Renal cortical epithelial cell (primary cell): ENCODE data around the gene SMG1. TPM values are rescaled to one million over a fixed set of nuclear protein-coding genes. Genes with fewer than 3 reads are reported as not detected.
"Not testable (repeated sequence)": the region's sequence is repeated elsewhere in the genome, so short reads cannot be mapped to it uniquely, and the experiment has no call there.

Source experiments
- DNase-seq: peaks from one replicate; pipeline ENCODE4 v3.0.0-alpha.2; 2011; ENCODE audit warnings: low read depth
- total RNA-seq: library from RNA; depleted of rRNA; stranded (reverse); fragments of >200 nt; gene quantifications from 2 replicates; pipeline ENCODE4 v1.2.3, GENCODE V29; 2014

The SMG1 gene
- total RNA-seq: 60.3 and 135 TPM in 2 replicates

DNA sequence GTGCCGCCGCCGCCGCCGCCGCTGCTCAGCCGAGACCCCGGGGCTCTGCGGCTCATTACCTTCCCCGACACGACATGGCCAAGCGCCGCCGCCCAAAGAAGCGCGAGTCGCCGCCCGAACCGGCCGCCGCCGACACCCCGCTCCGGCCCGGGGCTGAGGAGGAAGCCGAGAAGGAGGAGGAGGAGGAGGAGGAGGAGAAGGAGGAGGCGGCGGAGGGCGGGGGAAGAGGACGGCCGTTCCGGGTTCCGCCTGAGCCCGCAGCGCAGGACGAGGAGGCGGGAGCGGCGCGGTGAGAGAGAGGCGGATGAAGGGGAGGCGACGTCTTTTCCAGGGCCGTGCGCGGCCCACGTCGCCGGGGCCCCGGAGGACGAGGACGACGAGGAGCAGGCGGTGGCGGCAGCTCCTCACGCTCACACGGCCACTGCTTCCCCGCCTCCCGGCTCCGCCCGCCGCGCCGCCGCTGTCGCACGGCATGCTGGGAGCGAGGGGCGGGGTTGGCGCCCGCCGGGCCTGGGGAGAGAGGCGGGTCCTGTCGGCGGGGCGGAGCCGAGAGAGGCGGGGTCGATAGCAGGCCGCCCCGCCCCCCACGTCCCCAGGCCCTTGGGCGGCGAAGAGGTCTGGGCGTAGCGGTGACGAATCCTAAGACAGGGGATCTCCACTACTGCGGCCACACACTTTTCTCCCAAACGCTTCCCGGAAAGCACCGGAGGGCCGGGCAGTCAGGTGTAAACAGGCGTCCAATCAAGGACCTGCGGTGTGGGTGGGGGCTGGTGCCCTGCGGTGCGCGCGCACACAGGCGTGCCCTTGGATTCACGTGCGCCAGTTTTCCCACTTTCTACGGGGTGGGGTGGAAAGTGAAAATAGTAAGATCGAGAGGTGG lies at the start of gene SMG1:
SMG1 (minus strand) TSS at position 423 of the 880 bp plus-strand sequence; CDS start at position 56, 367 bp downstream.
- peak; percentile 97 for DNase-seq

DNA sequence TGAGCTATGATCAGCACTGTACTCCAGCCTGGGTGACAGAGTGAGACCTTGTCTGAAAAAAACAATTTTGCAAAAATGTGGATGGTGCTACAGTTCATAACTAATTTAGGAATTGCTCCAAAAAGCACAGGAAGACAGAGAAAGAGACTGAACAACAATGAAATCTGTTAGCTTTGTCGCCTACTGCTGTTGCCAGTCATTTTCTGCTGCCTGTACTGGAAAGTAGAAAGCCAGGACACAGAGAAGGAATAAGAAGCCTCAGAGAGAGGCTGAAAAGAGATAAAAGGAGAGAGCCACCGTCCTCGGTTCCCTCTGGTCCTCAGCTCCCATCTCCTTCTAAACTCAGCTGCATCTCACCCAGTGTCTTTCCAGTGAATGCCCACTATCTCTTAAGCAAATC lies 48.9 kb upstream of the SMG1 start:
- DNase-seq: no peak

GRCh38 chr16:18969855-18970240 lies 43.6 kb upstream of the SMG1 start:
- no peak for DNase-seq

GRCh38 chr16:18969050-18969854 lies 43.0 kb upstream of the SMG1 start:
- peak; percentile 42 for DNase-seq

DNA sequence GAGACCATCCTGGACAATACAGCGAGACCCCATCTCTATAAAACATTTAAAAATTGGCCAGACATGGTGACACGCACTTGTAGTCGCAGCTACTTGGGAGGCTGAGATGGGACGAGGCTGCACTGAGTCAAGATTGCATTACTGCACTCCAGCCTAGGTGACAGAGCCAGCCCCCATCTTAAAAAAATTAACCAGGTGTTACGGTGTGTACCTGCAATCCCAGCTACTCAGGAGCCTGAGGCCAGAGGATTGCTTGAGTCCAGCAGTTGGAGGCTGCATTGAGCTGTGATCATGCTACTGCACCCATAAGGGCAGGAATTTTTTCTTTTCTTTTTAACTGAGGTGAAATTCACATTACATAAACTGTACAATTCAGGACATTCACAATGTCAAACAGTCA lies 40.6 kb upstream of the SMG1 start:
- DNase-seq: no peak

GRCh38 chr16:18965555-18965954 lies 39.3 kb upstream of the SMG1 start:
- no peak for DNase-seq

DNA sequence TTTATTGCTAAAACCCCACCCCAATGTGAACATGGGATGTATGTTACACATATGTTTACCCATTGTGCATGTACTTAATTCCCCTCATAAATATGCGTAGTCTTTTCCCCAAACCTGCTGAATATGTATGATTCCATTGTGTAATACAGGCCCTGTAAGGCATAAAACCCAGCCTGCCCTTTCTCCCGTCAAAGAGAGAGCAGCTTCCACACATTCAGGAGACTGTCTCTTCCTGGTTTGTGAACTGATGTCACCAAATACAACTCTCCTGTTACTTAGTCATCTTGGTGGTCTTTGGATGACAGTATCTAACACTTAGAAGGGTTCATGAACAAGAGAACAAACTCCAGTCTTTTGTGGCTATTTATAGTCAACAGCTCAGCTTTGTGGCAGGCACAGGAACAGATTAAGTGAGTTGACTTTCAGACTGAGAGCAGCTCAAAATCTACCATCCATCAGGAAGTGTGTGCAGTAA lies 32.9 kb upstream of the SMG1 start:
- DNase-seq: peak; percentile 24

DNA sequence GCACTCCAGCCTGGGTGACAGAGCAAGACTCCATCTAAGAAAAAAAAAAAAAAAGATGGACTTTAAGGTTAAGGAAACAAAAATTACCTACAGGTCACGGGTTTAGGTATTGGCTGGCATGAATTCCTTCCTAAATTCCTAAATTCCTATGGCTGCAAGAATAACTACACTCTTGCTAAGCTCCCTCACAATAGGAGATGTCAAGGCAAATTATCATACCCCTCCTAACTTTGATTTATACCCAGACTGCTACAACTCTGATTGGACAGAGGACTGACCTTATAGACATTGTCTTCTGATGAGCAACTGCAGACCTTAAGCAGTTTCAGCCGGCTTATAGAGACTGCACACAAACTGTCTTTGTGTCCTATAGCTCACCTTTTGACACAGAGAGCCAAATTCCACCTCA lies 32.4 kb upstream of the SMG1 start:
- DNase-seq: no peak

DNA sequence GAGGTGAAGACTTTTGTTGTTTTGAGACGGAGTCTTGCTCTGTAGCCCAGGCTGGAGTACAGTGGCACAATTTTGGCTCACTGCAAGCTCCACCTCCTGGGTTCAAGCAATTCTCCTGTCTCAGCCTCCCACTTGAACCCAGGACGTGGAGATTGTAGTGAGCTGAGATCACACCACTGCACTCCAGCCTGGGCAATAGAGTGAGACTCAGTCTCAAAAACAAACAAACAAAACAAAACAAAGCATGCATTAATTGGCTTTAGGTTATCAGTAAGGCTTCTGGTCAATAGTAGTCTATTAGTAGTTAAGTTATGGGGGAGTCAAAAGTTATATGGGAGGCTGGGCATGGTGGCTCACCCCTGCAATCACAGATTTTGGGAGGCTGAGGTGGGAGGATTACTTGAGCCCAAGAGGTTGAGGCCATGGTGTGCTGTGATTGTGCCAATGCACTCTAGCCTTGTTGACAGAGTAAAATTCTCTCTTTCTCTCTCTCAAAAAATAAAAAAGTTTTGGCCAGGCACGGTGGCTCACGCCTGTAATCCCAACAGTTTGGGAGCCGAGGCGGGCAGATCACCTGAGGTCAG lies 30.5 kb upstream of the SMG1 start:
- not testable (repeated sequence) for DNase-seq

- DNase-seq: not testable (repeated sequence)
Observed at GRCh38 chr16:18955874-18956580, 29.8 kb upstream of the SMG1 start.

- DNase-seq: no peak
Observed at GRCh38 chr16:18953547-18953946, 27.3 kb upstream of the SMG1 start.

DNA sequence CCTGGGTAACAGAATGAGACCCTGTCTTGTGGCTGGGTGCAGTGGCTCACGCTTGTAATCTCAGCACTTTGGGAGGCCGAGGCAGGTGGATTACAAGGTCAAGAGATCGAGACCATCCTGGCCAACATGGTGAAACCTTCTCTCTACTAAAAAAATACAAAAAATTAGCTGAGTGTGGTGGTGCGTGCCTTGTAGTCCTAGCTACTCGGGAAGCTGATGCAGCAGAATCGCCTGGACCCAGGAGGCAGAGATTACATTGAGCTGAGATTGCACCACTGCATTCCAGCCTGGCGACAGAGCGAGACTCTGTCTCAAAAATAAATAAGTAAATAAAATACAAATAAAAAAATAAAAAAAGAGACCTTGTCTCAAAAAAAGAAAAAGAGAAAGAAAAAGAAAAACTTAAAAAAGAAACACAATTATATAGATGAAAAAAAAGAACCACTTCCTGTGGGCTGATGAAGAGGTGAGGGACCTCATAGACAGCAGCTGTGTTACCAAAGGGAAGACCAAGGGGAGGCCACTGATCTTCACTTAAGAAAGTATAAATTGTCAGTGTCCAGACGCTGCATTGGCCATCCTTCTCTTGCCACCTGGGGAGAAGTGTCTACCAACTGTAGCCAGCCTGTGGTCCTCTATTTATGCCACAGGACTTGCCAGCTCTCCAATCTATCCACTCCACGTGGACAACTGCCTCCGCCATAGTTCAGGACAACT lies 24.4 kb upstream of the SMG1 start:
- no peak for DNase-seq

DNA sequence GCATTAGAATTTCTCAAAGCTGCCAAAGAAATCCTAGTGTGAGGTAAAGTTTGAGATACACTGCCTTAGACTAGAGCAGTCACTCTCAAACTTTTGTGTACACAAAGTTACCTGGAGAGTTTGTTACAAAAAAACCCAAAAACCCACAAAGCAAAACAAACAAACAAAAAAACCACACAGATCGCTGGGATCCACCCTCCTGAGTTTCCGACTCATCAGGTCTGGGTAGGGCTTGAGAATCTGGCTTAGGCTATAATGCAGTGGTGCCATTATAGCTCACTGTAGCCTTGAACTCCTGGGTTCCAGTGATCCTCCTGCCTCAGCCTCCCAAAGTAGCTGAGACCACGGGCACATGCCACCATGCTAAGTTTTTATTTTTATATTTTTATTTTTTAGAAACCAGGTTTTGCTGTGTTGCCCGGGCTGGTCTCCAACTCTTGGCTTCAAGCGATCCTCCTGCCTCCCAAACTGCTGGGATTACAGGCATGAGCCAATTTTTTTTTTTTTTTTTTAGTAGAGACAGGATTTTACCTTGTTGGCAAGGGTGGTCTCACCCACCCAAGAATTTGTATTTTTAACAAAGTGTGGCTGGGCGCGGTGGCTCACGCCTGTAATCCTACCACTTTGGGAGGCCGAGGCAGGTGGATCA lies 22.3 kb upstream of the SMG1 start:
- DNase-seq: no peak

DNA sequence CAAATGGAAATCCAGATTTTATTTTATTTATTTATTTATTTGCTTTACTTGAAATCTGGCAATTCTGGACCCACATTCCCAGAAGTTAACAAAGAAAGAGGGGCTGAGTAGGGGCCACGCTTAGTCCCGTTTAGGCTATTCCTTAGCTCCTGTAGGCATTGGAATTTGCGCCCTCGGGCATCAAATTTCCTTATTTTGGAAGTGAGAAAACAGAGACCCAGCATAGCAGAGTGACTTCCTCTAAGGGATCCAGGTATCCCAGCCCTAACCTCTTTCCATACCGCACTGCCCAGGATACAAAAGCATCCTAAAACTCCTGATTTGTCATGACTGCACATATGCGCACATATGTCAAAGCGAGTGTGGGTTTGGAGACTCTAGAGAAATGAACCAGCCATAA lies 19.0 kb upstream of the SMG1 start:
- DNase-seq: no peak

DNA sequence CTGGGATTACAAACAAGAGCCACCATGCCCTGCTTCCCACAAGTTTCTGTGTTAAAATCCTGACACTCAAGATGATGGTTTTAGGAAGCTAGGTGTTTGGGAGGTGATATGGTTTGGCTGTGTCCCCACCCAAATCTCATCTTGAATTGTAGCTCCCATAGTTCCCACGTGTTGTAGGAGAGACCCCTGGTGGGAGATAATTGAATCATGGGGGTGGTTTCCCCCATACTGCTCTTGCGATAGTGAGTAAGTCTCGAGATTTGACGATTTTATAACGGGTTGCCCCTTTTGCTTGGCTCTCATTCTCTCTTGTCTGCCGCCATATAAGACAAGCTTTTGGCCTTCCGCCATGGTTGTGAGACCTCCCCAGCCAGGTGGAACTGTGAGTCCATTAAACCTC lies 17.2 kb upstream of the SMG1 start:
- no peak for DNase-seq

DNA sequence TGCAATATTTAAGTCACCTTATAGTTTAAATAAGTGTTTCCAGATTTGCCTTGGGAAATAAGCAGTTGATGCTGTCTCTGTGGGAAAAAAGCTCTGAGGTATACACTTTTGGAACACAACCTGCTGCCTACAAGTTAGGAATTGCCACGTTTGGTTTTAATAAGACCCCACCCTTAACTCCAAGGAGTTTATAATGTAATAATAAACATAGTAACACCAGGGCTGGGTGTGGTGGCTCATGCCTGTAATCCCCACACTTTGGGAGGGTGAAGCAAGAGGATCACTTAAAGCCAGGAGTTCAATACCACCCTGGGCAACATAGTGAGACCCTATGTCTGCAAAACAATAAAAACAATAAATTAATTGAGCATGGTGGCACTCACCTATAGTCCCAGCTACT lies 15.9 kb upstream of the SMG1 start:
- DNase-seq: no peak

- no peak for DNase-seq
Observed at GRCh38 chr16:18941471-18941870, 15.3 kb upstream of the SMG1 start.

DNA sequence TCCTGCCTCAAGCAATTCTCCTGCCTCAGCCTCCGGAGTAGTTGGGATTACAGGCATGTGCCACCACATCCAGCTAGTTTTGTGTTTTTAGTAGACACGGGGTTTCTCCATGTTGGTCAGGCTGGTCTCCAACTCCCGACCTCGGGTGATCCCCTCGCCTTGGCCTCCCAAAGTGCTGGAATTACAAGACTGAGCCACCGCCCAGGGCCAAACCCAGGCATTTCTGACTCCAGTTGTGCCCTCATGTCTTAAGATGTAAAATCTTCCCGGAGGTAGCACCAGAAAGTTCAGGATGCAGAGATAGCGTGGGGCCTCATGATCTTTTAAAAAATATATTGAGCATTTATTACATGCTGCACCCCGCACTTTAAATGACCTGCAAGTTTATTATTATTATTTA lies 12.8 kb upstream of the SMG1 start:
- DNase-seq: no peak

DNA sequence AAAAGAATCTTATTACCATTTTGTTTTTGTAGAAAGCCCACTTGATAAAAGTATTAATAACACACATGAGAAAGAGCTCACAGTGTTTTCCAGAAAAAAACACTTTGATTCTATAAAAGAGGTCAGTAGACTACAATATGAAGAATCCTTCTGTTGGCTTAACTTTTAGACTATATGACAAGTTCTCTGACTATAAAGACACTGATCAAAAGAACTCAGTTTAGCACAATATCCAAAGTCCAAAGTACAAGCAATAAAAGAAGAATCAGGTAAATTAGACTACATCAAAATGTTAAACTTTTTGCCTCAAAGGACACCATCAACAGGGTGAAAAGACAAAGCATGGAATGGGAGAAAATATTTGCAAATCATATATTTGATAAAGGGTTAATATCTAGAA lies 11.2 kb upstream of the SMG1 start:
- no peak for DNase-seq

DNA sequence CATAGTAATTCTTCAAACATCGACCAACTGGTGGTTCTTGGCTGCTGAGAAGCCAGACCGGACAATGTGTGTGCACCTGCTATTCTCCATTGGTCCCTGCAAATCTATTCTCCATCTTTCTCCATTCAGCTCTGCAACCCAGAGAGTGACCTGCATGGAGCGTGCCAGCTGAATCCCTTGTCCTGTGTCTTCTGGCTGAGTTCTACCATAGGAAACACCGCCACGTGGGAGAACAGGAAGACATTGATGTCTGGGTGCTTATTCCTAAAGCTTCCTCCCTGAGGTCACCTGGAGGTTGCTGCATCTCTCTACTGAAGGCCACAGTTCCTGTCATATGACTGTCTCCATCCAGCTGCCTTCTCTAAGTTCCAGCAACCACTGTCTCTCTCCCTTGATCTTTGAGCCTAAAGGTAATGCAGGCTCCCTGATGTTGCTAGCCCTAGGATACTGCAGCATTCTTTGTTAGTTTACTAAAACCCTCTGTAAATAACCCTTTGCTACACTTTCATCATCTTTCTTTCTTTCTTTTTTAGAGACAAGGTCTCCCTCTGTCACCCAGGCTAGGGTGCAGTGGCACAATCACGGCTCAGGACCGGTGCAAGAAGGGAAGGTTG lies 10.6 kb upstream of the SMG1 start:
- DNase-seq: no peak
